GM21390 (cell line): ENCODE data around the gene VMP1.
"Not testable (repeated sequence)": the region's sequence is repeated elsewhere in the genome, so short reads cannot be mapped to it uniquely, and the experiment has no call there.

Experiments
- ATAC-seq: cut with Tn5 transposase; IDR thresholded peaks from one replicate; pipeline ENCODE4 v1.9.1; 2021; ENCODE audit not compliant: unreplicated experiment

VMP1 gene

GRCh38 chr17:59806322-59806721, 98.9 kb downstream of the VMP1 start:
- not testable (repeated sequence) for ATAC-seq

- no peak for ATAC-seq
These were observed 100.5 kb downstream of the VMP1 start for GRCh38 chr17:59807892-59808509.

GRCh38 chr17:59810894-59811153, 103.4 kb downstream of the VMP1 start:
- ATAC-seq, result no peak

- ATAC-seq, result no peak
These were observed 103.8 kb downstream of the VMP1 start for GRCh38 chr17:59811209-59811608.

DNA sequence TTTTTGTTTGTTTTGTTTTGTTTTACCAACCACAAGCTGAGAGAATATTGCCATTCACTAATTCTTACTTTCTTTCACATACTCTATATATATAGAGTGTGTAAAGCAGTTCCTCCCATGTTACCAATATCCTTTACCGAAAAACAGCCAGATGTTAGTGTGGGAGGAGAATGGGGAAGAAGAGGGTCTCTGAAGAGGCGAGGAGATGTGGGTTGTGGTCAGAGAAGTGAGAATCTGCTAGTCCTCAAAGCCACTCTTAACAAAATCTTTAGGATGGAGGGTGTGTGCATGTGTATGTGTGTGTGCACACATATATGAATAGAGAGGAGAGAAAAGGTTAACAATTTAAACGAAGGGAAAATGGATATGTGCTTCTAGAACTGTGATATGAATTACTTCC, 104.7 kb downstream of the VMP1 start:
- no peak for ATAC-seq

GRCh38 chr17:59814276-59814675, 106.8 kb downstream of the VMP1 start:
- ATAC-seq, result no peak

DNA sequence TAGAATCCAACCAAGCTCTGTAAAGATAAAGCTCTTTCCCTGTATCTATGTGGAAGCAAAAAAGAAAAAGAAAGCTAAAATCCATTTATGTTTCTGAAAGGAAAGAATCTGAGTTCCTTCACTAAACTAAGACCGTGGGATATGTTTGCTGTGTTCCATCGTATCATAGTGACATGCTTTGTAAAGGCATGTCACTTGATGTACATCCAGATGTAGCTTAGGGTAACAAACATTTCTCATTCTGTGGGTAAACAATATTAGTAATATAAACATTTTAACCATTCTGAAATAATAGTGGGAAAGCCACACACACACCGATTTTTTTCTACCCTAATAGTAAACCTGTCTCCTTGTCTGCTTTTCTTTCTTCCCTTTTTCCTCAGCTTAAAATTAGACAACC, 107.2 kb downstream of the VMP1 start:
- ATAC-seq, result no peak

DNA sequence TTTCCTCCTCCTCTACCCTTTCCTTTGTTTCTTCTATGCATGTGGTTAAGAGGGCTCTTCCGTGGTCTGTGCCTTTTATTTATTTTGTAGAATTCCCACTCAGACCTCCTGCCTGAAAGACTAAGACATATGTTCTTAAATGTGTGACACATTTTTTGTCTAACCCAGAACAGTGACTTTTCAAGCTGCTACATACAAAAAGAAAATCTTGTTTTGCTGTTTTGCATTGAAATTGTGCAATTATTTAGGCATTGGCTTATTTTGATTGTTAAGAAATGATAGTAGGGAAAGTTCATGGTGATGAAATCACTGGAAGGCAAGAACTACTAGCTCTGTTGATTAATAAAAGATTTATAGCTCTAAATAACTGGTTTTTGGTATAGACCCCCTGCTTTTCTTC, 108.5 kb downstream of the VMP1 start:
- no peak for ATAC-seq

- no peak for ATAC-seq
These were observed 118.3 kb downstream of the VMP1 start for GRCh38 chr17:59825533-59826322.

GRCh38 chr17:59826706-59827453, 119.4 kb downstream of the VMP1 start:
- no peak for ATAC-seq

DNA sequence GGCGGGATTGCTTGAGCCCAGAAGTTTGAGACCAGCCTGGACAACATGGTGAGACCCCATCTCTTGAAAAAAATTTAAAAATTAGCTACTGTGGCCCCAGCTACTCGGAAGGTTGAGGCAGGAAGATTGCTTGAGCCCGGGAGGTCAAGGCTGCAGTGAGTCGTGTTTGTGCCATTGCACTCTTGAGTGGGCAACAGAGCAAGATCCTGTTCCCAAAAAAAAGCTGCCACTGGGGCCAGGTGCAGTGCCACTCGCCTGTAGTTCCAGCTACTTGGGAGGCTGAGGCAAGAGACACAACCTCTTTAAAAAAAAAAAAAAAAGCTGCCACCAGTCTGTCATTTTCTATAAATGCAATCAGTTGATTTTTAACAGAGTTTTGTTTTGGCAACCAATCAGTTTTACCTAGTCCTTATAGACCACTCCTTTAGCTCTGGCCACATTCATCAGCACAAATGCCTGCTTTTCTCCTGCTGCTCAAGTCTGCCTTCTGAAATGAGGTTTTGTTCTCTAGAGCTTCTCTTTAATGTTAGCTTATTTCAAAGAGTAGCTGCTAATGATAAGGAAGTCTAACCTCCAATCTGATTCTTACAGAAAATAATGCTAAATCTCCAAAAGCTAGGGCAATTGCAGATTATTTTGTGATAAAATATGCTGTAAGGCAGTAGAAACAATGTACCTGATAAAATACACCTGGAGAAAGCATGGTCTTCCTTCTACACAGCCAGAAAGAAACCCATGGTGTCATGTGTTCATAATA, 120.4 kb downstream of the VMP1 start:
- ATAC-seq, result no peak

GRCh38 chr17:59828478-59828760, 121.0 kb downstream of the VMP1 start:
- no peak for ATAC-seq

GRCh38 chr17:59828819-59829216, 121.4 kb downstream of the VMP1 start:
- ATAC-seq, result not testable (repeated sequence)

DNA sequence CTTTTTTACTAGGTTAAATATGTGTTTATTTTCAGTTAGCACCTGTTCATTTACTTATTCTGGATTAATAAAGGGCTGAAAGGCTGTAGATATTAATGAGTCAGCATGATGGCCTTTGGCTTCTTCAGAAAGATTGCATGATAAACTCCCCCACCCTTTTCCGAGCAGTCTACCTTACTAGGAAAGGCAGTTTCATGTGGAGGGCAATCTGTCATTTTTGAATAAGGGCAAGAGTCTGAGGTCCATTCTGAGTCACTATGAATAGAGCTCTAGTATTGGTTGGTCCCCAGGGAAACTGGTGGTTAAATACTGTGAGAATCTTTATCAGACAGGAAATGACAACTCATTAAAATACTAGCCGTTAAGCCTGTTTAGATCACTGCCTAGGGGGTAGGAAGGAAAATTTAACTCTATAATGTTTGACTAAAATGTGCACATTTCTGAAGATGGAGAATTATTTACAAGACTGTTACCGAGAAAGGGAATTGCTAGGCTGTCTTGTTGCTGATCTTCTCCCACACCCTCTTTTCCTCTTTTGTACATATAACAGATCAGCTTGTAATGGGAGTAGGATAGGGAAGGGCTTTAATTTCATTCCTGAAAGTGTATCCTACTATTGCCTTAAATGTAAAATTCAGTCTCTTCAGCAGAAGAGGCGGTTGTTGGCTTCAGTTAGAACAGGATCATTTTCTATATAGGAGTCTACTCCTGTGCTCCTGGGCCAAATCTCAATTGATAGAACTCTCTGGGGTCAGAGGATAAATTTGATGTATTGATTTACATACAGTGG, 122.0 kb downstream of the VMP1 start:
- ATAC-seq, result peak; percentile 67

GRCh38 chr17:59830007-59830630, 122.7 kb downstream of the VMP1 start:
- no peak for ATAC-seq

DNA sequence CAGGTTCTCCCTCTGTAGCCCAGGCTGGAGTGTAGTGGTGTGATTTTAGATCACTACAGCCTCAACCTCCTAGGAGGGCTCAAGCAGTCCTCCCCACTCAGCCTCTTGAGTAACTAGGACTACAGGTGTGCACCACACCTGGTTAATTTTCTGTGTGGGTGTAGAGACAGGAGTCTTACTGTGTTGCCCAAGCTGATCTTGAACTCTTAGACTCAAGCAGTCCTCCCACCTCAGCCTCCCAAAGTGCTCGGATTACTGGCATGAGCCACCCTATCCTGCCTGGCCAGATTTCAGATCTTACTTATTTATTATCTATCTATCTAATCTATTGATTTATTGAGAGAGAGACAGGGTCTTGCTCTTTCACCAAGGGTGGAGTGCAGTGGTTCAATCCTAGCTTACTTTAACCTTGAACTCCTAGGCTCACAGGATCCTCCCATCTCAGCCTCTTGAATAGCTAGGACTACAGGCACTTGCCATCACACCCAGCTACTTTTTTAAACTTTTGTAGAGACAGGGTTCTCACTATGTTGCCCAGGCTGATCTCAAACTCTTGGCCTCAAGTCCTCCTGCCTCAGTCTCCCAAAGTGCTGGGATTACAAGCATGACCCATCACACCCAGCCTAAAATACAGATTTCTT, 123.5 kb downstream of the VMP1 start:
- ATAC-seq, result no peak

DNA sequence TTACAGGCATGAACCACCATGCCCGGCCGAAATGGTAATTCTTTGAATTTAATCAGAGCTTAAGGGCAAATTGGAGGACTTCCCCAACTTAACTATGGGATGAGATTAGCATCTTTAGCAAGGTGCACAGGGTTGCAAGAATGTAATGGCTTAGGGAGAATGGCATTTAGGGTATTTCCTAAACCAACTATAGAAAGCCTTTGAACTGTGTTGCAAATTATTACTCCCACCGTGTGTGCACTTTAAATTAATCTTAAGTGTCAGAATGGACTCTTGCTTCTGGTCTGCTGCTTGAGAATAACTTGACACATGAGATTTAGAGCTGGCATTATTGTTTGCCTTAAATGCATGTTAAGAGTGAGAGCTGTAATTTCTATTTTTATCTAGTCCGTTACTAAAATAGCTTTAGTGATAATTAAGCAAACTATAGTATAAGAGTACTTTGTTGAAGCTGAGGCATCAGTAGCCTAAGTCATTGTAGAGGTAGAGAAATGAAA, 125.5 kb downstream of the VMP1 start:
- ATAC-seq, result no peak

DNA sequence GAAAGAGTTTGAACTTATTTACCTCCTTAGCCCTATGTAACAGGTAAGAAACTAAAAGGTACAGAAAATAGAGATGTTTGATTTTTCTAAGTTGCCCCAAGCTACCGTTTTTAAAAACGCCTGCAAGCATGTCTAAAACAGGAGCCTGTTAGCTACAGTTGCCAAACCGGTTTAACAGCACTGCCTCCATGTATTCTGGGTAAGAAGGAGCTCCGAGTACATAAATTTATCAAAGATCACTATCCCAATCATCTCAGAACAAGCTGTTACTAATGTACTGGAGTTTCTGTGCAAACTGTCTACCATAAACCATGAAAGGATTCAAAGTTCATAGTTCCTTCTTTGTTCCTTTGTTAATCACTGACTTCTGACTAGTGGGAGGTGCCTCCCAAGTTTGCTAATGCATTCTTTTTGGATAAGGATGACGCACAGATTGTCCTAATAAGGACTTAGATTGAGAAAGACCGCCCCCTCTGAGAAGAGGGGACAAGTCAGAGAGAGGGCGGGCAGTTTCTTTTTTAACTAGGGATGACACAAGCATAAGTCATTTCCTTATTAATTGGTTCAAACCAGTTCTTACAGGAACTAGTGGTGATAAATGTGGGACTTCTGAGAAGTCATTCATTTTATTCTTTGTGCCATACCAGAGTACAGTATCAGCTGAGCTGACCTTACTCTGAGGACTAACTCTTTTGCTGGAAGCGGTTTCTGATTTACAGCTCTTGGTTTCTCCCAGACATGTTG, 130.0 kb downstream of the VMP1 start:
- ATAC-seq, result peak; percentile 67
